Stimulated activated CD4-positive, alpha-beta T cell treated with anti-CD3 and anti-CD28 coated beads, Interleukin-12 subunit alpha, Interleukin-12 subunit beta, amount 100 ng/mL, for 24 hours (primary cell): ENCODE measurements around the gene COL9A1.
A peak's percentile ranks its signal among the peaks of the same experiment; 100 is the strongest.
"Not testable (repeated sequence)": the region's sequence is repeated elsewhere in the genome, so short reads cannot be mapped to it uniquely, and the experiment has no call there.

ENCODE experiments used
- DNase-seq, 2 experiments: peaks; one replicate each; pipeline ENCODE4 v3.0.0-alpha.2; 2020; ENCODE audit warnings: low read depth in 2 of 2

The COL9A1 gene

GRCh38 chr6:70303034-70303525 is at the start of gene COL9A1:
TSS of gene COL9A1 (minus strand) at chr6:70303084. CDS start at chr6:70302924, 160 bp downstream.
- DNase-seq: no peak

GRCh38 chr6:70351461-70351860 is 48.6 kb upstream of the COL9A1 start:
- no peak for DNase-seq

DNA sequence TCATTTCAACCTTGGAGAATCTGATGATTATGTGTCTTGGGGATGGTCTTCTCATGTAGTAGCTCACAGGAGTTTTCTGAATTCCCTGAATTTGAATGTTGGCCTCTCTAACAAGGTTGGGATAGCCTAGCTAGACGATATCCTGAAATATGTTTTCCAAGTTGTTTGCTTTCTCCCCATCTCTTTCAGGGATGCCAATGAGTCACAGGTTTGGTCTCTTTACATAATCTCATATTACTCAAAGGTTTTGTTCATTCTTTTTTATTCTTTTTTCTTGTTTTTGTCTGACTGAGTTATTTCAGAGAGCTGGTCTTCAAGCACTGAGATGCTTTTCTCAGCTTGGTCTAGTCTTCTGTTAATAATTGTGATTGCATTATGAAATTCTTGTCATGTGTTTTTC is 42.7 kb upstream of the COL9A1 start:
- DNase-seq: no peak

GRCh38 chr6:70343313-70343712 is 40.4 kb upstream of the COL9A1 start:
- no peak for DNase-seq

DNA sequence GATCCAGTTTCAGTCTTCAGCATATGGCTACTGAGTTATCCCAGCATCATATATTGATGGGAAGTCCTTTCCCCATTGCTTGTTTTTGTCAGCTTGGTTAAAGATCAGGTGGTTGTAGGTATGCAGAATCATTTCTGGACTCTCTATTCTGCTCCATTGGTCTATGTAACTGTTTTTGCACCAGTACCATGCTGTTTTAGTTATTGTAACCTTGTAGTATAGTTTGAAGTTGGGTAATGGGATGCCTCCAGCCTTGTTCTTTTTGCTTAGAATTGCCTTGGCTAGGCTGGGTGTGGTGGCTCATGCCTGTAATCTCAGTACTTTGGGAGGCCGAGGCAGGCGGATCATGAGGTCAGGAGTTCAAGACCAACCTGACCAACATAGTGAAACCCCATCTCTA is 36.9 kb upstream of the COL9A1 start:
- not testable (repeated sequence) for DNase-seq

- no peak for DNase-seq
Measured at GRCh38 chr6:70338775-70339174, 35.9 kb upstream of the COL9A1 start.

GRCh38 chr6:70337743-70338105 is 34.8 kb upstream of the COL9A1 start:
- DNase-seq: no peak

GRCh38 chr6:70336996-70337742 is 34.3 kb upstream of the COL9A1 start:
- no peak for DNase-seq

- DNase-seq: no peak
Measured at GRCh38 chr6:70327036-70327435, 24.2 kb upstream of the COL9A1 start.

- no peak for DNase-seq
Measured at GRCh38 chr6:70325009-70325408, 22.1 kb upstream of the COL9A1 start.

DNA sequence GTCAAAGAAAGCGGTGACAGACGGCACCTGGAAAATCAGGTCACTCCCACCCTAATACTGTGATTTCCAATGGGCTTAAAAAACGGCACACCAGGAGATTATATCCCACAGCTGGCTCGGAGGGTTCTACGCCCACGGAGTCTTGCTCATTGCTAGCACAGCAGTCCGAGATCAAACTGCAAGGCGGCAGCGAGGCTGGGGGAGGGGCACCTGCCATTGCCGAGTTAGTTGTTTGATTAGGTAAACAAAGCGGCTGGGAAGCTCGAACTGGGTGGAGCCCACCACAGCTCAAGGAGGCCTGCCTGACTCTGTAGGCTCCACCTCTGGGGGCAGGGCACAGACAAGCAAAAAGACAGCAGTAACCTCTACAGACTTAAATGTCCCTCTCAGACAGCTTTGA is 14.9 kb upstream of the COL9A1 start:
- not testable (repeated sequence) for DNase-seq

DNA sequence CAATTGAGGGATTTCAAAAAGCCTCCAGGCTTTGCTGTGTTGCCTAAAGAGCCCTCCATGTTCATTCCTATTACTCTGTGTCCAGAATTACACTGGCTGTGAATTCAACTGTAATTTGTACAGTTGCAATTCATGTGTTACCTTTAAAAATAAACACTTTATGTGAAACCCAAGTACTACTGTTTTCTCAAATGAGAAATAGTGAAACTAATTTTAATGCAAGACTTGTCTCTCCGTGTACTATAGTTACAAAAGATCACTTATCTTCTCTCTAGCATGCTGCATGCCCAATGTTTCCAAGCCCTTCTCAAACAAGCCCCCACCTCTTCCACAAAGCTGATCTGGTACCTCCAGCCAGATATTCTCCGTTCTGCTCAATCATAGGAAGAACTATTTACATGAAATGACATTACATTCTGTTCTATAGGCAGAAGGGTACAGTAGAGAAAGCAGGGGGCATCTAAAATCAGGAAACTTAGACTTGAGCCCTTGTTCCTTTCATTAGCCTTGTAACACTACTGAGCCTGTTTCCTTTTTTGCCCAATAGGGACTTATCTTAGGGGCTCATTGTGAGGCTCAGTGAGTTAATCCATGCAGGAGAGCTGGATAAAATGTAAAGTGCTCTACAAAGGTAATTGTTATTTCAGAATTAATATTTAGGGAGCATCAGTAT is 12.3 kb upstream of the COL9A1 start:
- DNase-seq: no peak

GRCh38 chr6:70314296-70314695 is 11.4 kb upstream of the COL9A1 start:
- no peak for DNase-seq

GRCh38 chr6:70312165-70312745 is 9.4 kb upstream of the COL9A1 start:
- DNase-seq: peak in 1 of 2 experiments; percentile 0

- DNase-seq: no peak
Measured at GRCh38 chr6:70310063-70310694, 7.3 kb upstream of the COL9A1 start.

DNA sequence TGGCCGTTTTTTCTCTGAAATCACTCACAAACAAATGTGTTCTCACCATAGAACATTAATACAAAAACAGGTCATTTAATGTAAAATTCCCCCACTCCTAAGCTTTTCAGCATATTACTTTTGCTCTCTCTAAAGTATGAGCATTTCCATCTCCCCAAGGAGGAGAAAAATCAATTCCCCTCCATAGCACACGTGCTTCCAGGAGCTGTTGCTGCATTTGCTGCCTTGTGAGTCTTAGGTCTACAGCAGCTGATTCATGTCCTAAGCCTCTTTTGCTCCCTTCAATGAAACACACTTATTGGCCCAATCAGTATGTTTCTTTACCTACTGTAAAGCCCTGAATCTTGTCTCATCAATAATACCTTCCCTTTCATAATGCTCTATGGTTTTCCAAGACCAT is 6.4 kb upstream of the COL9A1 start:
- DNase-seq: no peak

GRCh38 chr6:70308142-70308541 is 5.3 kb upstream of the COL9A1 start:
- not testable (repeated sequence) for DNase-seq

DNA sequence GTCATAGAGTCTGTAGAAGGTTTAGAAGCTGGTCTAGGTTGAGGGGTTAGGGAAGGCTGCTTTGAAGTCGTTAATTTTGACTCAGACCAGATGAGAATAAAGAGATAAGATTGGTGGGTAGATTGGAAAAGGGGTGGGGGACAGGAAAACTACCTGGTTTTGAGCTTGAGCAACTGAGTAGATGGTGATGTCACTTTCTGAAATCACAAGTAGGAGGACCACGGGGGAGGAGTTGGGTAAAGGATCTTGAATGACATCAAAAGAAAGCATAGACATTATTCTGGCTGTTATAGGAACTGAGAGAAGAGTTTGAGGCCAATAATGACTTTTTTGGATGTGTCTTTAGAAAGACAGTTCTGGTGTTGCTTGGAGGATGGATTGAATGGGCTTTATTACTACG is 4.1 kb upstream of the COL9A1 start:
- DNase-seq: no peak

- no peak for DNase-seq
Measured at GRCh38 chr6:70304616-70305015, 1.7 kb upstream of the COL9A1 start.

- no peak for DNase-seq
Measured at GRCh38 chr6:70299456-70299855, 3.4 kb downstream of the COL9A1 start.

GRCh38 chr6:70298068-70298467 is 4.8 kb downstream of the COL9A1 start:
- DNase-seq: no peak

GRCh38 chr6:70292193-70292592 is 10.7 kb downstream of the COL9A1 start:
- no peak for DNase-seq
